NB4 (cell line): ENCODE data around the gene UBE2G1.
"Not testable (repeated sequence)": the region's sequence is repeated elsewhere in the genome, so short reads cannot be mapped to it uniquely, and the experiment has no call there.

Experiments used
- DNase-seq: peaks from one replicate; pipeline ENCODE4 v3.0.0; 2010; ENCODE audit warnings: low read depth
- H3K4me3 ChIP-seq: one replicate; pipeline ENCODE4 v1.5.1; 2011; ENCODE audit warnings: mild to moderate bottlenecking, low read depth, low read length, moderate library complexity
- MYC ChIP-seq: IDR thresholded peaks from 2 replicates; pipeline ENCODE4 v1.6.1; 2011; ENCODE audit warnings: low read depth, low read length
- POLR2A ChIP-seq: IDR thresholded peaks from 2 replicates; pipeline ENCODE4 v1.6.1; 2011; ENCODE audit warnings: mild to moderate bottlenecking; ENCODE audit not compliant: insufficient read length; ENCODE audit errors: extremely low read depth
- TF ChIP-seq, protein P1 (sequence below): IDR thresholded peaks from 2 replicates; pipeline ENCODE4 v1.6.1; 2011; ENCODE audit warnings: low read depth, low read length
- TF ChIP-seq, protein P2 (sequence below): IDR thresholded peaks from one replicate; pipeline ENCODE4 v1.5.1; 2012; ENCODE audit warnings: low read depth, low read length

UBE2G1 gene

GRCh38 chr17:4262703-4263102 is 103.8 kb downstream of the UBE2G1 start:
- no peak for DNase-seq
- peak overlapping the region; percentile 79 for H3K4me3 ChIP-seq
- no peak for TF ChIP-seq POLR2A
- no peak for TF ChIP-seq MYC
- TF ChIP-seq, protein P1, sequence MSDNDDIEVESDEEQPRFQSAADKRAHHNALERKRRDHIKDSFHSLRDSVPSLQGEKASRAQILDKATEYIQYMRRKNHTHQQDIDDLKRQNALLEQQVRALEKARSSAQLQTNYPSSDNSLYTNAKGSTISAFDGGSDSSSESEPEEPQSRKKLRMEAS = no peak
- TF ChIP-seq, protein P2, sequence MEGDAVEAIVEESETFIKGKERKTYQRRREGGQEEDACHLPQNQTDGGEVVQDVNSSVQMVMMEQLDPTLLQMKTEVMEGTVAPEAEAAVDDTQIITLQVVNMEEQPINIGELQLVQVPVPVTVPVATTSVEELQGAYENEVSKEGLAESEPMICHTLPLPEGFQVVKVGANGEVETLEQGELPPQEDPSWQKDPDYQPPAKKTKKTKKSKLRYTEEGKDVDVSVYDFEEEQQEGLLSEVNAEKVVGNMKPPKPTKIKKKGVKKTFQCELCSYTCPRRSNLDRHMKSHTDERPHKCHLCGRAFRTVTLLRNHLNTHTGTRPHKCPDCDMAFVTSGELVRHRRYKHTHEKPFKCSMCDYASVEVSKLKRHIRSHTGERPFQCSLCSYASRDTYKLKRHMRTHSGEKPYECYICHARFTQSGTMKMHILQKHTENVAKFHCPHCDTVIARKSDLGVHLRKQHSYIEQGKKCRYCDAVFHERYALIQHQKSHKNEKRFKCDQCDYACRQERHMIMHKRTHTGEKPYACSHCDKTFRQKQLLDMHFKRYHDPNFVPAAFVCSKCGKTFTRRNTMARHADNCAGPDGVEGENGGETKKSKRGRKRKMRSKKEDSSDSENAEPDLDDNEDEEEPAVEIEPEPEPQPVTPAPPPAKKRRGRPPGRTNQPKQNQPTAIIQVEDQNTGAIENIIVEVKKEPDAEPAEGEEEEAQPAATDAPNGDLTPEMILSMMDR = no peak

GRCh38 chr17:4261452-4261851 is 105.0 kb downstream of the UBE2G1 start:
- DNase-seq = no peak
- H3K4me3 ChIP-seq = no peak overlapping the region
- no peak for TF ChIP-seq MYC
- no peak for TF ChIP-seq POLR2A
- TF ChIP-seq, protein P2 = no peak
- TF ChIP-seq, protein P1 = no peak

- no peak for DNase-seq
- H3K4me3 ChIP-seq = no peak overlapping the region
- TF ChIP-seq, protein P1 = no peak
- no peak for TF ChIP-seq MYC
- TF ChIP-seq, protein P2 = no peak
These were observed 107.6 kb downstream of the UBE2G1 start for GRCh38 chr17:4258867-4259266.

DNA sequence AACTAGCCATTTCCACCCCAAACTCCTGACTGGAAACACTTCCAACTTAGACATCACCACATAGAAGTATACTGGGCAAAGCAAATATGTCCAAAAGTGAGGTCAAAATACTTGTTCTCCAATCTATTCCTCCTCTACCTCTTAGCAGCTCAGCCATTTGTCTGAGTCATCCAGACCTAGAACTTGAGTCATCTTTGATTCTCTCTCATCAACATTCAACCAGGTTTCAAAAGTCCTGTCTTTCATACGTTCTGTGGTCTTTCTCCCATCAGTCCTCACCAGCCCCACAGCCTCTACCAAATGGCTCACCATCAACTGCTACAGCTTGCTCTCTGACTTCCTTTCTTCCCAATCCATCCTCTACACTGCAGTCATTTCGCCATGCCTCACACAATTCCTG is 109.5 kb downstream of the UBE2G1 start:
- H3K4me3 ChIP-seq = no peak overlapping the region
- peak; percentile 20 for DNase-seq
- TF ChIP-seq, protein P1 = no peak
- TF ChIP-seq POLR2A (no peak), MYC (no peak)
- TF ChIP-seq, protein P2 = no peak

GRCh38 chr17:4255271-4255670 is 111.2 kb downstream of the UBE2G1 start:
- H3K4me3 ChIP-seq, DNase-seq: not testable (repeated sequence)

DNA sequence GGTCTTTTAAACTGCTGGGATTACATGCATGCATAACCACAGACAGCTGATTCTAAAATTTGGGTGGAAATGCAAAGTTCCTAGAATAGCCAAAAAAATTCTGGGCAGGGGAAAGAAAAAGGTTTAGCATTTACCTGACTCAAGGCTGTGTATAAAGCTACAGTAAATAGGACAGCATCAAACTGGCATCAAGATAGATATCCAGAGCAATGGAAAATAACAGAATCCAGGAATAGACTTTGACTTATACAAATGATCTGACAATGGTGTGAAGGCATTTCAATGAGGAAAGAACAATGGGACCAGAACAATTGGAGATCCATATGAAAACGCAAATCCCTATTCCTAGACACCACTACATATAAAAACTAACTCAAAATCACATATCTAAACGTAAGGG is 115.6 kb downstream of the UBE2G1 start:
- H3K4me3 ChIP-seq = no peak overlapping the region
- no peak for DNase-seq
- TF ChIP-seq MYC = no peak
- TF ChIP-seq POLR2A = no peak
- TF ChIP-seq, protein P2 = no peak
- TF ChIP-seq, protein P1 = no peak
